ENCODE data around the gene MORN3. TPM values are rescaled to one million over a fixed set of nuclear protein-coding genes. Genes with fewer than 3 reads are reported as not detected.

Gene MORN3
- polyA plus RNA-seq, 2 of the 4 experiments (the other 2 are of a cell fraction), result 0.17 to 0.47 TPM

- CTCF ChIA-PET, result interaction anchor here (0.6 to 5.0 kb wide), 5 partner anchors 9 to 241 kb away, joined by 3 to 50 read pairs (median 6); partner anchors contain the start of gene RHOF
- H3K27ac ChIP-seq, result peak overlapping the region in 1 of 2 experiments; percentile 86; a peak in 4 of 6 replicates
- H3K4me2 ChIP-seq, result peak overlapping the region; percentile 92
Observed at GRCh38 chr12:121713793-121714192, 44.3 kb upstream of the MORN3 start.

DNA sequence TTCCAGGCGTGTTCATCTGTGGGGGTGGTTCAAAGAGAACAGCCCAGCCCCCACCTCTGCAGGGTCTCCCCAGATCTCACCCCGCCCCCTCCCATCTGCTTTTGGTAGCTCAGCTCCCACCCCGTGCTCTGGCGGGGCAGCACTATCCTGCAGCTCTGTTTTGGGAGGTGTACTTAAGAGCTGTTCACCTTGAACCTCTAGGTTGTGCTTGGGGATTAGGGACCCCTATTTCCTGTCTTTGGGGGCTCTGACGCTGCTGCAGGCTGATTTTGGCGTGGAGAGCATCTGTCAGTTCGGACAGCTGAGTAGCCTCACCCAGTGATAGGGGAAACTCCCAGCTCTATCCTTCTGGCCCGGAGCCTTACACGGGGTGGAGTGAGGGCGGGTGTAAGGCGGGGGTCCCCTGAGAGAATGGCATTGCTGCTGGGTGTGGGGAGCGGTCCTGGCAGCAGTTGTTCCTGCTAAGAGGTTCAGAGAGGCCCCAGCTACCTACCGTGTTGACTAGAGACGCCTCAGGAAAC, 43.9 kb upstream of the MORN3 start:
- CTCF ChIA-PET, result interaction anchor here (0.6 to 5.0 kb wide), 11 partner anchors 10 to 241 kb away, joined by 3 to 50 read pairs (median 4); partner anchors contain the start of gene RHOF
- ATAC-seq (peak in 1 of 2 experiments; percentile 11; a peak in 3 of 6 replicates), FAIRE-seq (no peak), DNase-seq (ENCODE audit: low read depth in 1 of 2, low spot score in 1 of 2) (no peak)
- Histone ChIP-seq H3K9me3 (no peaks in the 10 kb centered on the region), H3K4me3 (peak overlapping the region; percentile 69), H3K27ac (peak overlapping the region; percentile 73 to 86), H3K4me1 (peaks cover 32% of the 10 kb centered on the region), H3K4me2 (peak overlapping the region; percentile 92)
- 39% methylated on average over 11 of the region's 14 CpGs for WGBS (ENCODE audit: missing lambda C conversion rate)
- POLR2A ChIA-PET, result interaction anchor here (0.6 to 1.5 kb wide), 4 partner anchors 35 to 90 kb away, joined by 3 to 4 read pairs (median 3); partner anchors contain the start of gene RHOF
- TF ChIP-seq CBX2 (IDR thresholded peaks at IDR 0.05; ENCODE audit: borderline replicate concordance, low read depth) (no peak), HOXA7 (CRISPR knock-in tag; IDR thresholded peaks at IDR 0.05) (no peak), ZSCAN20 (CRISPR knock-in tag; IDR thresholded peaks at IDR 0.05) (no peak), HOXB5 (CRISPR knock-in tag; IDR thresholded peaks at IDR 0.05) (no peak), EHMT2 (IDR thresholded peaks at IDR 0.05; ENCODE audit: low read depth) (no peak), USF2 (IDR thresholded peaks at IDR 0.05) (no peak), FOSL2 (IDR thresholded peaks at IDR 0.05) (no peak), FOSL2 (CRISPR knock-in tag; IDR thresholded peaks at IDR 0.05) (no peak), RARB (CRISPR knock-in tag; IDR thresholded peaks at IDR 0.05) (no peak), FOXS1 (CRISPR knock-in tag; IDR thresholded peaks at IDR 0.05) (no peak)
- TF ChIP-seq, protein P1, sequence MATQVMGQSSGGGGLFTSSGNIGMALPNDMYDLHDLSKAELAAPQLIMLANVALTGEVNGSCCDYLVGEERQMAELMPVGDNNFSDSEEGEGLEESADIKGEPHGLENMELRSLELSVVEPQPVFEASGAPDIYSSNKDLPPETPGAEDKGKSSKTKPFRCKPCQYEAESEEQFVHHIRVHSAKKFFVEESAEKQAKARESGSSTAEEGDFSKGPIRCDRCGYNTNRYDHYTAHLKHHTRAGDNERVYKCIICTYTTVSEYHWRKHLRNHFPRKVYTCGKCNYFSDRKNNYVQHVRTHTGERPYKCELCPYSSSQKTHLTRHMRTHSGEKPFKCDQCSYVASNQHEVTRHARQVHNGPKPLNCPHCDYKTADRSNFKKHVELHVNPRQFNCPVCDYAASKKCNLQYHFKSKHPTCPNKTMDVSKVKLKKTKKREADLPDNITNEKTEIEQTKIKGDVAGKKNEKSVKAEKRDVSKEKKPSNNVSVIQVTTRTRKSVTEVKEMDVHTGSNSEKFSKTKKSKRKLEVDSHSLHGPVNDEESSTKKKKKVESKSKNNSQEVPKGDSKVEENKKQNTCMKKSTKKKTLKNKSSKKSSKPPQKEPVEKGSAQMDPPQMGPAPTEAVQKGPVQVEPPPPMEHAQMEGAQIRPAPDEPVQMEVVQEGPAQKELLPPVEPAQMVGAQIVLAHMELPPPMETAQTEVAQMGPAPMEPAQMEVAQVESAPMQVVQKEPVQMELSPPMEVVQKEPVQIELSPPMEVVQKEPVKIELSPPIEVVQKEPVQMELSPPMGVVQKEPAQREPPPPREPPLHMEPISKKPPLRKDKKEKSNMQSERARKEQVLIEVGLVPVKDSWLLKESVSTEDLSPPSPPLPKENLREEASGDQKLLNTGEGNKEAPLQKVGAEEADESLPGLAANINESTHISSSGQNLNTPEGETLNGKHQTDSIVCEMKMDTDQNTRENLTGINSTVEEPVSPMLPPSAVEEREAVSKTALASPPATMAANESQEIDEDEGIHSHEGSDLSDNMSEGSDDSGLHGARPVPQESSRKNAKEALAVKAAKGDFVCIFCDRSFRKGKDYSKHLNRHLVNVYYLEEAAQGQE (IDR thresholded peaks at IDR 0.05), result no peak
- TF ChIP-seq, protein P2, sequence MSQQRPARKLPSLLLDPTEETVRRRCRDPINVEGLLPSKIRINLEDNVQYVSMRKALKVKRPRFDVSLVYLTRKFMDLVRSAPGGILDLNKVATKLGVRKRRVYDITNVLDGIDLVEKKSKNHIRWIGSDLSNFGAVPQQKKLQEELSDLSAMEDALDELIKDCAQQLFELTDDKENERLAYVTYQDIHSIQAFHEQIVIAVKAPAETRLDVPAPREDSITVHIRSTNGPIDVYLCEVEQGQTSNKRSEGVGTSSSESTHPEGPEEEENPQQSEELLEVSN (IDR thresholded peaks at IDR 0.05; ENCODE audit: borderline replicate concordance, low read depth), result no peak

More at GRCh38 chr12:121713793-121714192, 44.3 kb upstream of the MORN3 start:
- H3K9me3 ChIP-seq, result no peaks in the 10 kb centered on the region
- ATAC-seq (peak; percentile 35 to 49; a peak in 3 of 6 replicates), DNase-seq (ENCODE audit: low read depth in 1 of 2, low spot score in 1 of 2) (no peak), FAIRE-seq (no peak)
- H3K4me3 ChIP-seq, result peak overlapping the region; percentile 69
- H3K4me1 ChIP-seq, result peaks cover 32% of the 10 kb centered on the region
- 74% methylated on average over 6 of the region's 6 CpGs for WGBS (ENCODE audit: missing lambda C conversion rate)
- TF ChIP-seq KDM5A (IDR thresholded peaks at IDR 0.05) (no peak), SMC3 (IDR thresholded peaks at IDR 0.05) (no peak), NR3C1 (IDR thresholded peaks at IDR 0.05) (no peak), FOSL2 (IDR thresholded peaks at IDR 0.05) (no peak), FOSL2 (CRISPR knock-in tag; IDR thresholded peaks at IDR 0.05) (no peak), BCL3 (IDR thresholded peaks at IDR 0.05) (no peak), PHF8 (IDR thresholded peaks at IDR 0.05; ENCODE audit: borderline replicate concordance, low read depth) (no peak), ESRRA (IDR thresholded peaks at IDR 0.05; ENCODE audit: borderline replicate concordance, low read length) (no peak), HOXB5 (CRISPR knock-in tag; IDR thresholded peaks at IDR 0.05) (no peak), FOXS1 (CRISPR knock-in tag; IDR thresholded peaks at IDR 0.05) (no peak), EHMT2 (IDR thresholded peaks at IDR 0.05; ENCODE audit: low read depth) (no peak), HES2 (IDR thresholded peaks at IDR 0.05) (no peak), BHLHE40 (IDR thresholded peaks at IDR 0.05; ENCODE audit: low read depth, low read length) (no peak), ATOH8 (CRISPR knock-in tag; IDR thresholded peaks at IDR 0.05; ENCODE audit: low read depth) (no peak), NPAS2 (CRISPR knock-in tag; IDR thresholded peaks at IDR 0.05; ENCODE audit: borderline replicate concordance) (no peak), RCOR1 (IDR thresholded peaks at IDR 0.05; ENCODE audit: low read depth, low read length) (no peak), FOSB (CRISPR knock-in tag; IDR thresholded peaks at IDR 0.05) (no peak), CHD2 (IDR thresholded peaks at IDR 0.05; ENCODE audit: low read length, partially characterized antibody) (no peak), RNF2 (IDR thresholded peaks at IDR 0.05; ENCODE audit: borderline replicate concordance, low read depth) (no peak), ZNF302 (CRISPR knock-in tag; IDR thresholded peaks at IDR 0.05) (no peak)
- TF ChIP-seq, protein P3, sequence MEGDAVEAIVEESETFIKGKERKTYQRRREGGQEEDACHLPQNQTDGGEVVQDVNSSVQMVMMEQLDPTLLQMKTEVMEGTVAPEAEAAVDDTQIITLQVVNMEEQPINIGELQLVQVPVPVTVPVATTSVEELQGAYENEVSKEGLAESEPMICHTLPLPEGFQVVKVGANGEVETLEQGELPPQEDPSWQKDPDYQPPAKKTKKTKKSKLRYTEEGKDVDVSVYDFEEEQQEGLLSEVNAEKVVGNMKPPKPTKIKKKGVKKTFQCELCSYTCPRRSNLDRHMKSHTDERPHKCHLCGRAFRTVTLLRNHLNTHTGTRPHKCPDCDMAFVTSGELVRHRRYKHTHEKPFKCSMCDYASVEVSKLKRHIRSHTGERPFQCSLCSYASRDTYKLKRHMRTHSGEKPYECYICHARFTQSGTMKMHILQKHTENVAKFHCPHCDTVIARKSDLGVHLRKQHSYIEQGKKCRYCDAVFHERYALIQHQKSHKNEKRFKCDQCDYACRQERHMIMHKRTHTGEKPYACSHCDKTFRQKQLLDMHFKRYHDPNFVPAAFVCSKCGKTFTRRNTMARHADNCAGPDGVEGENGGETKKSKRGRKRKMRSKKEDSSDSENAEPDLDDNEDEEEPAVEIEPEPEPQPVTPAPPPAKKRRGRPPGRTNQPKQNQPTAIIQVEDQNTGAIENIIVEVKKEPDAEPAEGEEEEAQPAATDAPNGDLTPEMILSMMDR (IDR thresholded peaks at IDR 0.05), result no peak
- POLR2A ChIA-PET, result interaction anchor here (0.6 kb wide), 1 partner anchor 72 kb away, joined by 3 read pairs; no protein-coding TSS in a partner anchor
